ENCODE results near the gene MCHR1. TPM values are rescaled to one million over a fixed set of nuclear protein-coding genes. Genes with fewer than 3 reads are reported as not detected.

MCHR1 gene
- total and polyA plus RNA-seq, 2 experiments from 2014 or later, result 0.91 to 2.4 TPM

DNA sequence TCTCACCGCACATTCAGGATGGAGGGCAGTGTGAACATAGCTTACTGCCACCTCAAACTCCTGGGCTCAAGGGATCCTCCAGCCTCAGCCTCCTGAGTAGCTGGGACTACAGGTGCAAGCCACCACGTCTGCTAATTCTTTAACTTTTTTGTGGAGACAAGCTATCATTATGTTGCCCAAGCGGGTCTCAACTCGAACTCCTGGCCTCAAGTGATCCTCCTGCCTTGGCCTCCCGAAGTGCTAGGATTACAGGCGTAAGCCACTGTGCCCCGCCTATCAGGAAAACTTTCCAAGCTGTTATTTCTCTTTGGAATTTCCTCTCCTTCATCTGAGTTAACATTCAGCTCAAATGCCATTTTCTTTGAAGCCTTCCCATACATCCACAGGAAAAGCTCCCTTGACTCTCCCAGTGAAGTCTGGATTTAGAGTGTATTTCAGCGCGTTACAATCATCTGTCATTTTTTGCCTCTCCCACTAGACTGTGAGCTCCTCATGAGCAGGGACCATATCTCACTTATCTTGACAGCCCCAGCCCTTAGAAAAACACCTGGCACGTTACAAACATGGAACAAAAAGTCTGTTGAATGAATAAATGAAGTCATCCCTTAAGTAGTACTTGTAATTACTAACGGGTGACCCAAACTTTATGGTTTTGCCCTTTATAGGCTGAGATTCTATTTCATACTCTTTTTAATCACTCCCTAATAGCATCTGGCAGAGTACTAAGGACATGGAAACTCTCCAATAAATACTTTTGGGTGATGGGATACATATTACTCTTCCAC is 45.0 kb upstream of the MCHR1 start (continued):
- TF ChIP-seq, protein P1, sequence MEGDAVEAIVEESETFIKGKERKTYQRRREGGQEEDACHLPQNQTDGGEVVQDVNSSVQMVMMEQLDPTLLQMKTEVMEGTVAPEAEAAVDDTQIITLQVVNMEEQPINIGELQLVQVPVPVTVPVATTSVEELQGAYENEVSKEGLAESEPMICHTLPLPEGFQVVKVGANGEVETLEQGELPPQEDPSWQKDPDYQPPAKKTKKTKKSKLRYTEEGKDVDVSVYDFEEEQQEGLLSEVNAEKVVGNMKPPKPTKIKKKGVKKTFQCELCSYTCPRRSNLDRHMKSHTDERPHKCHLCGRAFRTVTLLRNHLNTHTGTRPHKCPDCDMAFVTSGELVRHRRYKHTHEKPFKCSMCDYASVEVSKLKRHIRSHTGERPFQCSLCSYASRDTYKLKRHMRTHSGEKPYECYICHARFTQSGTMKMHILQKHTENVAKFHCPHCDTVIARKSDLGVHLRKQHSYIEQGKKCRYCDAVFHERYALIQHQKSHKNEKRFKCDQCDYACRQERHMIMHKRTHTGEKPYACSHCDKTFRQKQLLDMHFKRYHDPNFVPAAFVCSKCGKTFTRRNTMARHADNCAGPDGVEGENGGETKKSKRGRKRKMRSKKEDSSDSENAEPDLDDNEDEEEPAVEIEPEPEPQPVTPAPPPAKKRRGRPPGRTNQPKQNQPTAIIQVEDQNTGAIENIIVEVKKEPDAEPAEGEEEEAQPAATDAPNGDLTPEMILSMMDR (conservative IDR thresholded peaks at IDR 0.05; ENCODE audit: low read depth in 2 of 2), result no peak
- no peak for TF ChIP-seq ZNF331 (CRISPR knock-in tag; IDR thresholded peaks at IDR 0.05; ENCODE audit: low read depth)
- TF ChIP-seq STAT1 (IDR thresholded peaks at IDR 0.05; ENCODE audit: unreplicated experiment), result no peak
- TF ChIP-seq, protein P2, sequence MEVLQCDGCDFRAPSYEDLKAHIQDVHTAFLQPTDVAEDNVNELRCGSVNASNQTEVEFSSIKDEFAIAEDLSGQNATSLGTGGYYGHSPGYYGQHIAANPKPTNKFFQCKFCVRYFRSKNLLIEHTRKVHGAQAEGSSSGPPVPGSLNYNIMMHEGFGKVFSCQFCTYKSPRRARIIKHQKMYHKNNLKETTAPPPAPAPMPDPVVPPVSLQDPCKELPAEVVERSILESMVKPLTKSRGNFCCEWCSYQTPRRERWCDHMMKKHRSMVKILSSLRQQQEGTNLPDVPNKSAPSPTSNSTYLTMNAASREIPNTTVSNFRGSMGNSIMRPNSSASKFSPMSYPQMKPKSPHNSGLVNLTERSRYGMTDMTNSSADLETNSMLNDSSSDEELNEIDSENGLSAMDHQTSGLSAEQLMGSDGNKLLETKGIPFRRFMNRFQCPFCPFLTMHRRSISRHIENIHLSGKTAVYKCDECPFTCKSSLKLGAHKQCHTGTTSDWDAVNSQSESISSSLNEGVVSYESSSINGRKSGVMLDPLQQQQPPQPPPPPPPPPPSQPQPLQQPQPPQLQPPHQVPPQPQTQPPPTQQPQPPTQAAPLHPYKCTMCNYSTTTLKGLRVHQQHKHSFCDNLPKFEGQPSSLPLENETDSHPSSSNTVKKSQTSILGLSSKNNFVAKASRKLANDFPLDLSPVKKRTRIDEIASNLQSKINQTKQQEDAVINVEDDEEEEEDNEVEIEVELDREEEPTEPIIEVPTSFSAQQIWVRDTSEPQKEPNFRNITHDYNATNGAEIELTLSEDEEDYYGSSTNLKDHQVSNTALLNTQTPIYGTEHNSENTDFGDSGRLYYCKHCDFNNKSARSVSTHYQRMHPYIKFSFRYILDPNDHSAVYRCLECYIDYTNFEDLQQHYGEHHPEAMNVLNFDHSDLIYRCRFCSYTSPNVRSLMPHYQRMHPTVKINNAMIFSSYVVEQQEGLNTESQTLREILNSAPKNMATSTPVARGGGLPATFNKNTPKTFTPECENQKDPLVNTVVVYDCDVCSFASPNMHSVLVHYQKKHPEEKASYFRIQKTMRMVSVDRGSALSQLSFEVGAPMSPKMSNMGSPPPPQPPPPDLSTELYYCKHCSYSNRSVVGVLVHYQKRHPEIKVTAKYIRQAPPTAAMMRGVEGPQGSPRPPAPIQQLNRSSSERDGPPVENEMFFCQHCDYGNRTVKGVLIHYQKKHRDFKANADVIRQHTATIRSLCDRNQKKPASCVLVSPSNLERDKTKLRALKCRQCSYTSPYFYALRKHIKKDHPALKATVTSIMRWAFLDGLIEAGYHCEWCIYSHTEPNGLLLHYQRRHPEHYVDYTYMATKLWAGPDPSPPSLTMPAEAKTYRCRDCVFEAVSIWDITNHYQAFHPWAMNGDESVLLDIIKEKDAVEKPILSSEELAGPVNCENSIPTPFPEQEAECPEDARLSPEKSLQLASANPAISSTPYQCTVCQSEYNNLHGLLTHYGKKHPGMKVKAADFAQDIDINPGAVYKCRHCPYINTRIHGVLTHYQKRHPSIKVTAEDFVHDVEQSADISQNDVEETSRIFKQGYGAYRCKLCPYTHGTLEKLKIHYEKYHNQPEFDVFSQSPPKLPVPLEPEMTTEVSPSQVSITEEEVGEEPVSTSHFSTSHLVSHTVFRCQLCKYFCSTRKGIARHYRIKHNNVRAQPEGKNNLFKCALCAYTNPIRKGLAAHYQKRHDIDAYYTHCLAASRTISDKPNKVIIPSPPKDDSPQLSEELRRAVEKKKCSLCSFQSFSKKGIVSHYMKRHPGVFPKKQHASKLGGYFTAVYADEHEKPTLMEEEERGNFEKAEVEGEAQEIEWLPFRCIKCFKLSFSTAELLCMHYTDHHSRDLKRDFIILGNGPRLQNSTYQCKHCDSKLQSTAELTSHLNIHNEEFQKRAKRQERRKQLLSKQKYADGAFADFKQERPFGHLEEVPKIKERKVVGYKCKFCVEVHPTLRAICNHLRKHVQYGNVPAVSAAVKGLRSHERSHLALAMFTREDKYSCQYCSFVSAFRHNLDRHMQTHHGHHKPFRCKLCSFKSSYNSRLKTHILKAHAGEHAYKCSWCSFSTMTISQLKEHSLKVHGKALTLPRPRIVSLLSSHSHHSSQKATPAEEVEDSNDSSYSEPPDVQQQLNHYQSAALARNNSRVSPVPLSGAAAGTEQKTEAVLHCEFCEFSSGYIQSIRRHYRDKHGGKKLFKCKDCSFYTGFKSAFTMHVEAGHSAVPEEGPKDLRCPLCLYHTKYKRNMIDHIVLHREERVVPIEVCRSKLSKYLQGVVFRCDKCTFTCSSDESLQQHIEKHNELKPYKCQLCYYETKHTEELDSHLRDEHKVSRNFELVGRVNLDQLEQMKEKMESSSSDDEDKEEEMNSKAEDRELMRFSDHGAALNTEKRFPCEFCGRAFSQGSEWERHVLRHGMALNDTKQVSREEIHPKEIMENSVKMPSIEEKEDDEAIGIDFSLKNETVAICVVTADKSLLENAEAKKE (CRISPR knock-in tag; IDR thresholded peaks at IDR 0.05), result no peak
- no peak for TF ChIP-seq EZH2 (IDR thresholded peaks at IDR 0.05; ENCODE audit: low read depth, unreplicated experiment)

Measured in GM23338 (cell line).